Measurements from ENCODE around the gene STRIP2.

DNA sequence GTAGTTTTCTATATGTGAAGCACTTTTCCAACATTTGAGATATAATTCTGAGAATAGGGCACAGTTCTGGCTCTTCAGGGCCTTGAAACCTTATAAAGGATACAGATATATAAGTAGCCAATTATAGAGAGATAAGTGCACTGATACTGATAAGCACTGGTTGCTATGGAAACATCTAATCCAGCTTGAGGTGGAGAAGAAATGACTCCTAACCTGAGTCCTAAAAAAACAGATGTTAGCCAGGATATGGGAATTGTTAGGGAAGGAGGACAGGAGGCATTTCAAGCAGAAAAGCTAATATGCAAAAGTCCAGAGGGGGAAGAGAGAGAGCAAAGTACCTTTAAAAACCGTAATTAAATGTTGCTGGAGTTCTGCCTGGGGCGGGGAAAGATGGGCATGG lies 30.8 kb downstream of the STRIP2 start:
- TF ChIP-seq, protein P1, sequence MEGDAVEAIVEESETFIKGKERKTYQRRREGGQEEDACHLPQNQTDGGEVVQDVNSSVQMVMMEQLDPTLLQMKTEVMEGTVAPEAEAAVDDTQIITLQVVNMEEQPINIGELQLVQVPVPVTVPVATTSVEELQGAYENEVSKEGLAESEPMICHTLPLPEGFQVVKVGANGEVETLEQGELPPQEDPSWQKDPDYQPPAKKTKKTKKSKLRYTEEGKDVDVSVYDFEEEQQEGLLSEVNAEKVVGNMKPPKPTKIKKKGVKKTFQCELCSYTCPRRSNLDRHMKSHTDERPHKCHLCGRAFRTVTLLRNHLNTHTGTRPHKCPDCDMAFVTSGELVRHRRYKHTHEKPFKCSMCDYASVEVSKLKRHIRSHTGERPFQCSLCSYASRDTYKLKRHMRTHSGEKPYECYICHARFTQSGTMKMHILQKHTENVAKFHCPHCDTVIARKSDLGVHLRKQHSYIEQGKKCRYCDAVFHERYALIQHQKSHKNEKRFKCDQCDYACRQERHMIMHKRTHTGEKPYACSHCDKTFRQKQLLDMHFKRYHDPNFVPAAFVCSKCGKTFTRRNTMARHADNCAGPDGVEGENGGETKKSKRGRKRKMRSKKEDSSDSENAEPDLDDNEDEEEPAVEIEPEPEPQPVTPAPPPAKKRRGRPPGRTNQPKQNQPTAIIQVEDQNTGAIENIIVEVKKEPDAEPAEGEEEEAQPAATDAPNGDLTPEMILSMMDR (IDR thresholded peaks at IDR 0.05): no peak
- no peak for TF ChIP-seq POLR2AphosphoS5 (IDR thresholded peaks at IDR 0.05)

All from breast epithelium (tissue), 3 donors.